Measurements from ENCODE around the gene ZDBF2.
A peak's percentile ranks its signal among the peaks of the same experiment; 100 is the strongest.
"Not testable (repeated sequence)": the region's sequence is repeated elsewhere in the genome, so short reads cannot be mapped to it uniquely, and the experiment has no call there.

Gene ZDBF2

GRCh38 chr2:206259376-206260187, 14.9 kb upstream of the ZDBF2 start:
- ATAC-seq, result no peak

DNA sequence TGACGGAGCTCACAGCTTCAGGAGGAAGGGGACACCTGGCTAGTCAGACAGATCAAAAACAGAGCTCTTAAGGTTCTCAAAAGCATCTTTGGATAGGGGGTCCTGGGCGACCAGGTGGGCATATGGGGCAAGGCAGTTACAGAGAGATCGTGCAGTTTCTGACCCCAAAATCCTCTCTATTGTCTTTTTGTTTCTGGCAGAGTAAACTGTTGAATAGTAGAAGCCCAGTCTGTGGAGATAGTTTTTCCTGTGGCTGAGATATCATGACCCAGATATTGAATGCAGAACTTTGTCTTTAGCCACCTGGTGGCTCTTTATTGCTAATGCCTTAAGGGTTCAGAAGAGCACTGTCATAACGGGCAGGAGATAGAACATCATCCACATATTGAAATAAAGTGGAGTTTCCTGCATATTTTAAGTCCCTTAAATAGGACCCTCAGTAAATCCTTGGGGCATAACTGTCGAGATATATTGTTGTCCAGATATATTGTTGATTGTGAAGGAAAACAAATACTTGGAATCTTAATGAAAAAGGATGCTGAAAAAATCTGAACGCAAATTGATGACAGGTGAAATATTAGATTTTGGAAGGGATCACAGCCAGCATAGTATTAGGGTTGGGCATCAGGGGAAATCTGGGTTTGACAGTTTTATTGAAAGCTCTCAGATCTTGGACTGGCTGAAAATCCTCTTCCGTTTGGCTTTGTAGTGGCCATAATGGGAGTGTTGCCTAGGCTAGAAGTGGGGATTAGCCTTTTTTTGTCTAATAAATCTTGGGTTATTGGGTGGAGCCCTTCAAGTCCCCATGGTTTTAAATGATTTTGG, 14.1 kb upstream of the ZDBF2 start:
- ATAC-seq, result no peak

DNA sequence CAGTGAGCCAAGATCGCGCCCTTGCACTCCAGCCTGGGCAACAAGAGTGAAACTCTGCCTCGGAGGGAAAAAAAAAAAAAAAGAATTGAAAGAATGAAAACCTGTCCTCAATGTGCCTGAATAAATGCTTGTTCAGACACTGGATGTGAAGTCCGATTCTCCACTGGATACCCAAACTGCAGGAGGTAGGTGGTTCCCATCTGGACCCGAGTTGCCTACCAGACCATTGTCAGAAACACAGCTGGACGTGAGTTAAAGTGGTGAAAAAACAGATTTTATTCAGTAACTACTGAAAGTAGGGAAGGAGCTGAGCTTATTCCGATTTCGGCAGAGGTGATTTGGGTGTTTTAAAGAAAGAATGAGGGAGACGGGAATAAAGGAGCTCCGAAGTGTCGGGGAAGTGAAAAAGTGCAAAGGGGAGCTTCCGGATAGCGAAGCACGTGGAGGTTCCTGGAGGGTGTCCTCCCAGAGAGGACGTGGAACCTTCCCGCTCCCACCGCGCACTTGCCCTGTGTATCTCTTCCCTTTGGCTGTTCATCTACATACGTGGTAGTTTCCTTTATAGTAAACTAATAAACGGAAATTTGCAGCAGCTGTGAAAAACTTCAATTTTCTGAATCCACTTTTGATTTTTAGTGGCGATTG, 10.4 kb upstream of the ZDBF2 start:
- ATAC-seq, result no peak

GRCh38 chr2:206266130-206267125, 8.0 kb upstream of the ZDBF2 start:
- no peak for ATAC-seq

GRCh38 chr2:206267567-206267966, 6.9 kb upstream of the ZDBF2 start:
- ATAC-seq, result no peak

GRCh38 chr2:206271065-206271464, 3.4 kb upstream of the ZDBF2 start:
- ATAC-seq, result no peak

GRCh38 chr2:206273905-206274304, 558 bp upstream of the ZDBF2 start:
- ATAC-seq, result peak in 1 of 2 donors; percentile 34

DNA sequence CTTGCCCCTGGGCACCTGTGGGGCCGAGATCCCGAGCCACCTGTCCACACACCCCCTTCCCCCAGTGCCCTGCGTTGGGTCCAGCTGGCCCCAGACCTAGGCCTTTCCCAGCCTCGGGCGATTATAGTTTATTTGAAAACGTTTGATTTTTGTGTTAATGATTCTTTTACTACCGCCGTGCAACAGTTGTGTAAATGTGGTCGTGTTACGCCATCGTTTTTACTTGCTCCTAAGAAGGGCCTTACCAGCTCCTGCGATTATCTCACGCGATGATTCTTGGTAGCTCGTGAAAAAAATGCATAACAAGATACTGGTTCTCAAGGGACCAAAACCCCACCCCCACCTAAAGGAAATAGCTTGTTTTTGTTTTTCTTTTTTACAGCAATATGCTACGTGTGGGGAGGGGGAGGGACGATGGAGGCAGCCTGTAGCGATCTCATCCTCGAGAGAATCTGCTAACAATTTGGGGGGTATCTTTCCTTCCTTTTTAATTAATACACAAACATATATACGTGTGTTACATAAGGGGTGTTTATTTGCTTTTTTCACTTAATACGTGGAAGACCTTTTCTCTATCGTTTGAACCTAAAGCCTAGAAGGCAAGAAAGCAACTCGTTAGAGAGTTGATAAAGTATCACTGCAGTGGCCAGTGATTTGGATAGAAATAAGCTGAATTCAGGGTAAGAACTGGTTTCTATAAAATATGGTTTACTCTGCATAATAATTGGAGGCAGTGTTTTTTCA, 1.0 kb downstream of the ZDBF2 start:
- peak; percentile 29 to 35 for ATAC-seq

DNA sequence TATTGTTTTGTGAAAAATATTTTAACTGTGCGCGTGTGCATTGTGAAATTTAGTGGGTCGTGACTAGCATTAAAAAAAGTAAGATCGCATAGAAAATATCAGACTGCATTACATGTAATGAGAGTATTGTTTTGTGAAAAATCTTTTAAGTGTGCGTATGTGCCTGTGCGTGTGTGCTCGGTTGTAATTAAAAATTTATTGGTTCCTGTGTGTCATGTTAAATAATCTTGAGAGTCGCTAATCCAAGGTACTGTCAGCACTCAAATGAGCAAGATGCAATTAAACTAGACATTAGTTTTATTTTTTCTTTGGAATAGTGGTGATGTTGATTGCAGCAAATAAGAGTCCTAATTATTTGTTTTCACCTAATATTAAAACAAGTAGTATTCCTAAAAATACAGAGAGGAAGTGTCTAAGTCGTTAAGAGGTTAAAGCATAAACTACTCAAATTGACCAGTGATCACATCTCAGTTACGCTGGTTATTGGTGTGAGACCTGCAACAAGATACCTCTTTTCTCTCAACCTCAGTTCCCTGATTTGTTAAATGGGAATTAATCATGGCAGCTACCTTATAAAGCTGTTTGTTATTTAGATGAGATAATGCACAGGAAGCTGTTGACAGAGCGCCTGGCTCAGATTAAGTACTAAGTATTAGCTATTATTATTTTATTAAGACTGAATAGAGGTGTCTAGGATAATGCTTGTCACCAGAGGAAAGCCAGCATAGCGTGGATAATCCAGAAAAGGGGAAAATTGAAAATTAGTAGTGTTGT, 1.9 kb downstream of the ZDBF2 start:
- no peak for ATAC-seq

DNA sequence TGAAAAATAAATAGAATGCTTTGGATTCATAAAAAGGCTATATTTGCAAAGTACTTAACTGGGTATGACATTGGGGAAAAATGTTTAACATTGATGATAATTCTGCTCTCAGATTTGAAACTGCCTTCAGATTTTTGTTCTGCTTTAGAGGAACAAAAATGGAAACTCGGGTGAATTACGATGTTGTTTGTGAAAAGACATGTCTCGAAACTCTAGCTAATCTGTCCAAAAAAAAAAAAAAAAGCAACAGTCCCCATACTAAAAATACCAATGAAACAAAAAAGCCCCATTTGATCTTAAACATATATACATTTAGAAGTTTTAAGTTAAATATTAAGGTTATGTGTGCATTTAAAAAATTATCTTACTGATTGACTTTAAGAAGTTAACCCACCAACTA, 3.0 kb downstream of the ZDBF2 start:
- ATAC-seq, result no peak

- no peak for ATAC-seq
Observed at GRCh38 chr2:206282746-206283145, 8.3 kb downstream of the ZDBF2 start.

- ATAC-seq, result no peak
Observed at GRCh38 chr2:206287197-206287596, 12.7 kb downstream of the ZDBF2 start.

- ATAC-seq, result no peak
Observed at GRCh38 chr2:206289391-206289790, 14.9 kb downstream of the ZDBF2 start.

- ATAC-seq, result no peak
Observed at GRCh38 chr2:206296128-206296527, 21.7 kb downstream of the ZDBF2 start.

DNA sequence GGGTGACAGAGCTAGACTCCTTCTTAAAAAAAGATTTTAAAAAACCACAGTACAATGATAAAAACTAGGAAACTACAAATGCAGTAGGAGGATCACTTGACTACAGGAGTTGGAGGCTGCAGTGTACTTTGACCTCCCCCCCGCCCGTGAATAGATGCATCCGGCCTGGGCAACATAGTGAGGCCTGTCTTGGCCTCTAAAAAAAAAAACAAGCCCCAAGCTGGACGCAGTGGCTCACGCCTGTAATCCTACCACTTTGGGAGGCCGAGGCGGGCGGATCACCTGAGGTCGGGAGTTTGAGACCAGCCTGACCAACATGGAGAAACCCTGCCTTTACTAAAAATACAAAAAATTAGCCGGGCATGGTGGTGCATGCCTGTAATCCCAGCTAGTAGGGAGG, 25.1 kb downstream of the ZDBF2 start:
- ATAC-seq, result not testable (repeated sequence)

GRCh38 chr2:206305523-206306245, 31.2 kb downstream of the ZDBF2 start:
- no peak for ATAC-seq

GRCh38 chr2:206311026-206311425, 36.6 kb downstream of the ZDBF2 start:
- ATAC-seq, result no peak

- no peak for ATAC-seq
Observed at GRCh38 chr2:206316141-206316540, 41.7 kb downstream of the ZDBF2 start.

DNA sequence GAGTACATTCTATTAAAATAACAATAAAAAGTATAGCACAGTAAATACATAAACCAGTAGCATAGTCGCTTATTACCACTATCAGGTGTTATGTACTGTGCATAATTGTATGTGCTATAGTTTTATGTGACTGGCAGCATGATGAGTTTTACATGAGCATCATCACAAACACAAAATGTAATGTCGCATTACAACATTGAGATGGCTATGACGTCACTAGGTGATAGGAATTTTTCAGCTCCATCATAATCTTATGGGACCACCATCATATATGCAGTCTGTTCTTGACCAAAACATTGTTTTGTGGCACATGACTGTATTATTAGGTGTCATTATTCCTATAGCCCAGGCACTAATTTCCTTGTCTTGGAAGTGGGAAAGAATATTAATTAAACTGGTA, 48.6 kb downstream of the ZDBF2 start:
- no peak for ATAC-seq

GRCh38 chr2:206323486-206323885, 49.0 kb downstream of the ZDBF2 start:
- no peak for ATAC-seq
